Measurements from ENCODE around the gene CDH3. TPM values are rescaled to one million over a fixed set of nuclear protein-coding genes. Genes with fewer than 3 reads are reported as not detected.

The CDH3 gene
- total and polyA plus RNA-seq, 2 of the 13 experiments (the other 11 are each of a cell fraction or from before 2014, with no cell fraction given): 0.11 TPM; not detected in 1

DNA sequence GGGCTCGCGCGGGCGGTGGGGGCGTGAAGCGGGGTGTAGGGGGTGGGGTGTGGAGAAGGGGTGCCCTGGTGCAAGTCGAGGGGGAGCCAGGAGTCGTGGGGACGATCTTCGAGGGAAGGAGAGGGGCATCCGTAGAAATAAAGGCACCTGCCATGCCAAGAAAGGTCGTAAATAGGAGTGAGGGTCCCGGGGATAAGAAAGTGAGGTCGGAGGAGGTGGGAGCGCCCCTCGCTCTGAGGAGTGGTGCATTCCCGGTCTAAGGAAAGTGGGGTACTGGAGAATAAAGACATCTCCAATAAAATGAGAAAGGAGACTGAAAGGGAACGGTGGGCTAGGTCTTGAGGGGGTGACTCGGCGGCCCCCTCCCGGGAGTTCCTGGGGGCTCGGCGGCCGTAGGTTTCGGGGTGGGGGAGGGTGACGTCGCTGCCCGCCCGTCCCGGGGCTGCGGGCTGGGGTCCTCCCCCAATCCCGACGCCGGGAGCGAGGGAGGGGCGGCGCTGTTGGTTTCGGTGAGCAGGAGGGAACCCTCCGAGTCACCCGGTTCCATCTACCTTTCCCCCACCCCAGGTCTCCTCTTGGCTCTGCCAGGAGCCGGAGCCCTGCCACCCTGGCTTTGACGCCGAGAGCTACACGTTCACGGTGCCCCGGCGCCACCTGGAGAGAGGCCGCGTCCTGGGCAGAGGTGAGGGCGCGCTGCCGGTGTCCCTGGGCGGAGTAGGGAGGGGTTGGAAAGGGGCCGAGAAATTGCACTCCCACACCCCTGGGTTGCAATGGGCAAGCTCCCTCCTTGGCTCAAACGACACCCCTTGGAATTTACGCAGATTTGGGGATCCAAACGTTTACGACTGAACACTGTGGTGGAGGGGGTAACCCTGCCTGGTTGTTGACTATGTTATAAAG, 92.9 kb downstream of the CDH3 start (continued):
- TF ChIP-seq, protein P1, sequence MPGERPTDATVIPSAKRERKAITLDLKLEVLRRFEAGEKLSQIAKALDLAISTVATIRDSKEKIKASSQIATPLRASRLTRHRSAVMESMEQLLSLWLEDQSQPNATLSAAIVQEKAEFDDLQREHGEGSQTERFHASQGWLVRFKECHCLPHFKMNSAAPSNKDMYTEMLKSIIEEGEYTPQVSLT (CRISPR knock-in tag; IDR thresholded peaks at IDR 0.05; ENCODE audit: borderline replicate concordance, low read depth): no peak
- TF ChIP-seq ZSCAN30 (CRISPR knock-in tag; IDR thresholded peaks at IDR 0.05): no peak
- TF ChIP-seq HDAC6 (IDR thresholded peaks at IDR 0.05; ENCODE audit: low read depth, low read length): no peak
- no peak for TF ChIP-seq KMT2B (CRISPR knock-in tag; IDR thresholded peaks at IDR 0.05)
- TF ChIP-seq TEAD3 (CRISPR knock-in tag; optimal IDR thresholded peaks at IDR 0.05; ENCODE audit: borderline replicate concordance): no peak
- TF ChIP-seq BATF2 (CRISPR knock-in tag; IDR thresholded peaks at IDR 0.05): no peak
- TF ChIP-seq DNMT3B (CRISPR knock-in tag; conservative IDR thresholded peaks at IDR 0.05): no peak
- TF ChIP-seq, protein P2, sequence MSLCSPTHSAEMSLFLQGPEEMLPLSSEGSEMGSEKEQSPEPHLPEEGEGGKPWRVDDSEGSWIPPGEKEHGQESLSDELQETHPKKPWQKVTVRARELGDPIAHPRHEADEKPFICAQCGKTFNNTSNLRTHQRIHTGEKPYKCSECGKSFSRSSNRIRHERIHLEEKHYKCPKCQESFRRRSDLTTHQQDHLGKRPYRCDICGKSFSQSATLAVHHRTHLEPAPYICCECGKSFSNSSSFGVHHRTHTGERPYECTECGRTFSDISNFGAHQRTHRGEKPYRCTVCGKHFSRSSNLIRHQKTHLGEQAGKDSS (CRISPR knock-in tag; IDR thresholded peaks at IDR 0.05; ENCODE audit: borderline replicate concordance, low read depth): 0 out of 2 replicates have a peak, but pooled peaks have one; percentile 9
- TF ChIP-seq CEBPG (CRISPR knock-in tag; IDR thresholded peaks at IDR 0.05): no peak
- no peak for TF ChIP-seq USF2 (IDR thresholded peaks at IDR 0.05; ENCODE audit: low read depth, low read length)
- no peak for TF ChIP-seq USF2 (CRISPR knock-in tag; IDR thresholded peaks at IDR 0.05; ENCODE audit: borderline replicate concordance)
- TF ChIP-seq, protein P3, sequence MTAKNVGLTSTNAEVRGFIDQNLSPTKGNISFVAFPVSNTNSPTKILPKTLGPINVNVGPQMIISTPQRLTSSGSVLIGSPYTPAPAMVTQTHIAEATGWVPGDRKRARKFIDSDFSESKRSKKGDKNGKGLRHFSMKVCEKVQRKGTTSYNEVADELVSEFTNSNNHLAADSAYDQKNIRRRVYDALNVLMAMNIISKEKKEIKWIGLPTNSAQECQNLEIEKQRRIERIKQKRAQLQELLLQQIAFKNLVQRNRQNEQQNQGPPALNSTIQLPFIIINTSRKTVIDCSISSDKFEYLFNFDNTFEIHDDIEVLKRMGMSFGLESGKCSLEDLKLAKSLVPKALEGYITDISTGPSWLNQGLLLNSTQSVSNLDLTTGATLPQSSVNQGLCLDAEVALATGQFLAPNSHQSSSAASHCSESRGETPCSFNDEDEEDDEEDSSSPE (CRISPR knock-in tag; IDR thresholded peaks at IDR 0.05): peak; percentile 30; the same call in 1 of the 2 replicates
- TF ChIP-seq ZBTB7A (CRISPR knock-in tag; IDR thresholded peaks at IDR 0.05): peak; percentile 77; the same call in 1 of the 2 replicates
- TF ChIP-seq RARA (CRISPR knock-in tag; IDR thresholded peaks at IDR 0.05): 0 out of 2 replicates have a peak, but pooled peaks have one; percentile 6
- TF ChIP-seq ZNF350 (CRISPR knock-in tag; IDR thresholded peaks at IDR 0.05; ENCODE audit: borderline replicate concordance, low read depth): peak; percentile 29; the same call in 1 of the 2 replicates
- no peak for TF ChIP-seq ZNF597 (CRISPR knock-in tag; IDR thresholded peaks at IDR 0.05)
- TF ChIP-seq, protein P4, sequence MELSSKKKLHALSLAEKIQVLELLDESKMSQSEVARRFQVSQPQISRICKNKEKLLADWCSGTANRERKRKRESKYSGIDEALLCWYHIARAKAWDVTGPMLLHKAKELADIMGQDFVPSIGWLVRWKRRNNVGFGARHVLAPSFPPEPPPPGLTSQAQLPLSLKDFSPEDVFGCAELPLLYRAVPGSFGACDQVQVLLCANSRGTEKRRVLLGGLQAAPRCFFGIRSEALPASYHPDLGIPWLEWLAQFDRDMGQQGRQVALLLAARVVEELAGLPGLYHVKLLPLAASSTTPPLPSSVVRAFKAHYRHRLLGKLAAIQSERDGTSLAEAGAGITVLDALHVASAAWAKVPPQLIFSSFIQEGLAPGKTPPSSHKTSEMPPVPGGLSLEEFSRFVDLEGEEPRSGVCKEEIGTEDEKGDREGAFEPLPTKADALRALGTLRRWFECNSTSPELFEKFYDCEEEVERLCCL (CRISPR knock-in tag; IDR thresholded peaks at IDR 0.05; ENCODE audit: borderline replicate concordance): no peak
- no peak for TF ChIP-seq PTBP1 (IDR thresholded peaks at IDR 0.05; ENCODE audit: low read depth, low read length, poor library complexity, severe bottlenecking)
